ENCODE data around the gene ZNF829. TPM values are rescaled to one million over a fixed set of nuclear protein-coding genes. Genes with fewer than 3 reads are reported as not detected.

ZNF829 gene
- total RNA-seq, 1 donor from 2014 or later: 4.1 TPM

DNA sequence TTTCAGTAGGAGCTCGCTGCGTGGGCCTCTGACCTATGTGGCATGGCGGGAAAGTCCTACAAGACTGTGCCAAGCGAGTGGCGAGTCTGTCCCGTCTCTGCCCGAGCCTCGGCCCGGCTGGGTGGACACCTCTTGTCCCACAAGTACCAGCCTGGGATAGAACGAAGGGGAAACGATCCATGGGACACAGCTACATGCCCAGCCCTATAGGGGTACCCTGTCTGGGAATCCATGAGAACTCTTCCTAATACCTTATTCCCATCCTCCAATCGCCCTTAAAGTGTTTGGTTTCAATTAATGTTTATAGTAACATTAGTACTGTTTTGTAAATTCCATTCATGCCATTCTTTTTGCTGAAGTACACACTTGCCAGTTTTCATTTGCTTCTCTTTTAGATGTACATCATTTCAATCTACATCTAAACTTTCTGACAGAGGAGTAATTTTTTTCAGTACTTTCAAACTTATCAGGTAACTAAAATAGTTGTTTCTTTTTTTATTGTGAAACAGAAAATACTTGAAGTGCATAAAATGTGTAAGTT lies 77.2 kb downstream of the ZNF829 start:
- intact Hi-C loops (cut with DNase I): no loop called here
- DNase-seq (ENCODE audit: low spot score) (no peak), ATAC-seq (no peak)

Other genes starting within 250 kb of the ZNF829 start
- gene ZNF461, start 249.5 kb downstream of the ZNF829 start, total RNA-seq: 9.2 TPM
- gene ZNF567, start 228.7 kb downstream of the ZNF829 start, total RNA-seq: 11.6 TPM
- 4.5 TPM for gene ZNF850, start 143.5 kb downstream of the ZNF829 start, total RNA-seq
- 12.9 TPM for gene ZNF790, start 77.9 kb downstream of the ZNF829 start, total RNA-seq
- gene ZNF345, start 65.4 kb downstream of the ZNF829 start, total RNA-seq: 9.7 TPM
- 17.8 TPM for gene ZNF568, start within 50 bp of the ZNF829 start, total RNA-seq
- gene ZNF420, start 162.1 kb upstream of the ZNF829 start, total RNA-seq: 14.4 TPM

All from sciatic nerve (tissue), 2 donors.